Measurements from ENCODE around the gene CNTNAP5.

GRCh38 chr2:124136110-124136509, 111.0 kb downstream of the CNTNAP5 start:
- TF ChIP-seq POLR2A (IDR thresholded peaks at IDR 0.05): no peak
- TF ChIP-seq CTCF (IDR thresholded peaks at IDR 0.05): no peak
